HEK293T (cell line): Measurements from ENCODE around the gene MED26.
A peak's percentile ranks its signal among the peaks of the same experiment; 100 is the strongest.

Source experiments
- CTCF ChIA-PET: fragments of 350-600 bp; formaldehyde crosslinking; extraction: SDS; loops from one replicate; lab custom pipeline; 2021; ENCODE audit warnings: antibody characterized with exemption, inconsistent platforms; lab: Yijun Ruan, JAX
- POLR2A ChIA-PET: fragments of 350-600 bp; formaldehyde crosslinking; extraction: SDS; loops from one replicate; lab custom pipeline; 2020; ENCODE audit warnings: antibody characterized with exemption, inconsistent platforms; lab: Yijun Ruan, JAX
- DNase-seq: peaks from one replicate; pipeline ENCODE4 v3.0.0; 2012; ENCODE audit warnings: mixed read lengths; ENCODE audit errors: extremely low spot score
- ARNT ChIP-seq: fragments of 450-650 bp; IDR thresholded peaks from 2 replicates; pipeline ENCODE4 v1.6.1; 2017; ENCODE audit warnings: mild to moderate bottlenecking
- BHLHE40 ChIP-seq: fragments of 450-650 bp; IDR thresholded peaks from 2 replicates; pipeline ENCODE4 v1.6.1; 2016; ENCODE audit warnings: mild to moderate bottlenecking, moderate library complexity, borderline replicate concordance
- CTBP1 ChIP-seq: fragments of 450-650 bp; IDR thresholded peaks from 2 replicates; pipeline ENCODE4 v1.6.1; 2016; ENCODE audit warnings: borderline replicate concordance
- ELF4 ChIP-seq: fragments of 450-650 bp; IDR thresholded peaks from 2 replicates; pipeline ENCODE4 v1.6.1; 2017; ENCODE audit warnings: antibody characterized with exemption
- FOXA1 ChIP-seq: fragments of 450-650 bp; IDR thresholded peaks from 2 replicates; pipeline ENCODE4 v1.6.1; 2016; ENCODE audit warnings: mild to moderate bottlenecking
- FOXK2 ChIP-seq: fragments of 450-650 bp; IDR thresholded peaks from 2 replicates; pipeline ENCODE4 v1.6.1; 2016; ENCODE audit warnings: mild to moderate bottlenecking
- FOXM1 ChIP-seq: fragments of 450-650 bp; IDR thresholded peaks from 2 replicates; pipeline ENCODE4 v1.6.1; 2017; ENCODE audit warnings: mild to moderate bottlenecking, borderline replicate concordance
- HDGF ChIP-seq: fragments of 450-650 bp; IDR thresholded peaks from 2 replicates; pipeline ENCODE4 v1.6.1; 2017; ENCODE audit warnings: antibody characterized with exemption, borderline replicate concordance
- L3MBTL2 ChIP-seq: fragments of 450-650 bp; conservative IDR thresholded peaks from 2 replicates; pipeline ENCODE4 v1.6.1; 2016; ENCODE audit warnings: mild to moderate bottlenecking
- LEF1 ChIP-seq: fragments of 450-650 bp; IDR thresholded peaks from 2 replicates; pipeline ENCODE4 v1.6.1; 2017; ENCODE audit warnings: mild to moderate bottlenecking, borderline replicate concordance
- NFRKB ChIP-seq: fragments of 450-650 bp; IDR thresholded peaks from 2 replicates; pipeline ENCODE4 v1.6.1; 2016; ENCODE audit warnings: mild to moderate bottlenecking, moderate library complexity
- PKNOX1 ChIP-seq: fragments of 450-650 bp; IDR thresholded peaks from 2 replicates; pipeline ENCODE4 v1.6.1; 2016
- SP1 ChIP-seq: fragments of 450-650 bp; IDR thresholded peaks from 2 replicates; pipeline ENCODE4 v1.6.1; 2017
- SUZ12 ChIP-seq: fragments of 450-650 bp; IDR thresholded peaks from 2 replicates; pipeline ENCODE4 v1.6.1; 2016; ENCODE audit warnings: mild to moderate bottlenecking
- TARDBP ChIP-seq: fragments of 450-650 bp; IDR thresholded peaks from 2 replicates; pipeline ENCODE4 v1.6.1; 2016
- ZNF384 ChIP-seq: fragments of 450-650 bp; IDR thresholded peaks from 2 replicates; pipeline ENCODE4 v1.6.1; 2016

The MED26 gene

DNA sequence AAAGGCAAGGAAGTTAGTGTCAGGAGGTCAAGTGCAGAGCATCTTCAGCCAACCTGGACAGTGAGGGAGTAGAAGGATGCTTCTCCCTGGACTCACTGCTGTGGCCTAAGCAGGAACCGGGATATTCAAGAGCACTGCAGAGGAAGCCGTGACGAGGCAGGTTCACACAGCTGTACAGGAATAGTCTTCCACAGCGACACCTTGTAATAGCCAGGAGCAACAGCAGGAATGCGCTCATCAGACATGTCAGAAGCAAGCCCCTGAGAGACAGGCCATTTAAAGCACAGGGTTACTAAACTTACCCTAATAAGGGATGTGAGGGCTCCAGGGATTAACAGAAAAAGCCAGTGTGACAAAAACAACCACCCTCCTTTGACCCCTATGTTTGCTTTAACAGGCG lies 3.5 kb upstream of the MED26 start:
- CTCF ChIA-PET, result no interaction called here
- DNase-seq, result no peak
- POLR2A ChIA-PET, result no interaction called here
- TF ChIP-seq ELF4 (no peak), L3MBTL2 (no peak), HDGF (no peak), ZNF384 (no peak), NFRKB (no peak), TARDBP (no peak), LEF1 (no peak), FOXM1 (no peak), PKNOX1 (no peak), FOXK2 (no peak), CTBP1 (no peak), BHLHE40 (no peak), ARNT (no peak), SUZ12 (no peak), FOXA1 (no peak), SP1 (no peak)

GRCh38 chr19:16628984-16629691 lies 1.1 kb upstream of the MED26 start:
- no peak for TF ChIP-seq FOXK2
- peak; percentile 29; the same call in 1 of the 2 replicates for TF ChIP-seq L3MBTL2
- no peak for TF ChIP-seq PKNOX1
- no peak for TF ChIP-seq SP1
- no peak for TF ChIP-seq FOXM1
- ChIA-PET CTCF (no interaction called here), POLR2A (interaction anchor here (1.1 to 3.9 kb wide), 6 partner anchors 9 to 56 kb away, joined by 3 to 20 read pairs (median 7); partner anchors contain the start of genes SLC35E1, SMIM7 and TMEM38A)
- no peak for DNase-seq

GRCh38 chr19:16627928-16628182 lies 149 bp downstream of the MED26 start:
- no peak for DNase-seq
- POLR2A ChIA-PET, result interaction anchor here (0.6 to 3.9 kb wide), 15 partner anchors 9 to 147 kb away, joined by 3 to 20 read pairs (median 3); partner anchors contain the start of genes SLC35E1, SMIM7 and TMEM38A
- CTCF ChIA-PET, result no interaction called here
- TF ChIP-seq BHLHE40, result no peak
- TF ChIP-seq FOXA1, result no peak
- no peak for TF ChIP-seq ARNT
- TF ChIP-seq L3MBTL2, result no peak
- TF ChIP-seq ZNF384, result no peak
- TF ChIP-seq SUZ12, result no peak
- TF ChIP-seq FOXM1, result no peak
- no peak for TF ChIP-seq TARDBP
- no peak for TF ChIP-seq CTBP1
- TF ChIP-seq PKNOX1, result no peak
- TF ChIP-seq FOXK2, result no peak
- no peak for TF ChIP-seq NFRKB
- TF ChIP-seq LEF1, result no peak
- TF ChIP-seq SP1, result no peak

DNA sequence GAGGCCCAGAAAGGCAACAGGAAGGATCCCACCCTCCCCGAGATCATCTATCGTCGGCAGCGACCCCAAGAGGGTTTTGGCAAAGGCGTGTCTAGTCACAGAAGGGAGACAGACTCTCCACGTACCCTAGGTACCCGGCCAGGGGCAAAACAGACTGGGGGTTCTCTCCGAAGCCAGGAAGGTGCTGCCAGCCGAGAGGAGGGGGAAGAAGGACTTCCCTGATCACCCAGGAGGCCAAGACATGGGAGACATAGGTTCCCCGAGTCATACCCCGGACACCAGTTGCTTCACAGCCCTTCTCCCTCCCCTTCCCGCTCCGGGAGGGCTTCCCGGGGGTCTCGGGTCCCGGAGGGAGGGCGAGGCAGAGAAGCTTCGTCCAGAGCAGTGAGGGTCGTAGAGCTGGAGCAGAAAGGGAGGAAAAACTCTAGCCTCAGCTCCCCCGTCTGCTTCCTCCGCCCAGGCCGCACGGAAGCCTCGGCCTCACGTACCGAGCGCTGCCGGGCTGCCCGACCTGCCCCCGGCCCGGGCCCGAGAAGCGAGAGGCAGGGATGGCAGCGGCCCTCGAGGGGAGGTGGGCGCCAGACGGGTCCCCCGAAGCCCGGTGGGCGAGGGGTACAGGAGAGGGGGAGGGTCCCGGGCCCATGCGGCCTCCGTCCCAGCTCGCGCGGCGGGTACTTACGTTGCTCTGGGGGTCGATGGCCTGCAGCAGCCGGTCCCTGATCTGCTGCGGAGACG lies 644 bp downstream of the MED26 start:
- CTCF ChIA-PET, result no interaction called here
- POLR2A ChIA-PET, result interaction anchor here (0.6 to 3.9 kb wide), 12 partner anchors 8 to 86 kb away, joined by 3 to 20 read pairs (median 3); partner anchors contain the start of genes CHERP, SLC35E1 and SMIM7
- DNase-seq, result no peak
- TF ChIP-seq TARDBP (no peak), L3MBTL2 (no peak), NFRKB (no peak), ELF4 (no peak), FOXA1 (no peak), HDGF (no peak), LEF1 (no peak), ARNT (no peak), BHLHE40 (no peak), SUZ12 (no peak), ZNF384 (no peak), SP1 (no peak), CTBP1 (no peak), FOXM1 (no peak)

GRCh38 chr19:16626796-16627192 lies 1.2 kb downstream of the MED26 start:
- CTCF ChIA-PET, result no interaction called here
- POLR2A ChIA-PET, result interaction anchor here (0.6 to 3.9 kb wide), 9 partner anchors 8 to 295 kb away, joined by 3 to 20 read pairs (median 3); partner anchors contain the start of genes CHERP, SLC35E1 and SMIM7
- DNase-seq, result no peak
- TF ChIP-seq SUZ12 (no peak), NFRKB (no peak), CTBP1 (no peak), ARNT (no peak), PKNOX1 (no peak), FOXM1 (no peak), TARDBP (no peak), ELF4 (no peak), FOXK2 (no peak), FOXA1 (no peak), SP1 (no peak), HDGF (no peak), LEF1 (no peak)
